ENCODE data around the gene ASIC3. TPM values are rescaled to one million over a fixed set of nuclear protein-coding genes. Genes with fewer than 3 reads are reported as not detected.
A peak's percentile ranks its signal among the peaks of the same experiment; 100 is the strongest.

Gene ASIC3
- total RNA-seq, 4 donors from 2014 or later: 2.5 to 10.7 (median 5.0) TPM

DNA sequence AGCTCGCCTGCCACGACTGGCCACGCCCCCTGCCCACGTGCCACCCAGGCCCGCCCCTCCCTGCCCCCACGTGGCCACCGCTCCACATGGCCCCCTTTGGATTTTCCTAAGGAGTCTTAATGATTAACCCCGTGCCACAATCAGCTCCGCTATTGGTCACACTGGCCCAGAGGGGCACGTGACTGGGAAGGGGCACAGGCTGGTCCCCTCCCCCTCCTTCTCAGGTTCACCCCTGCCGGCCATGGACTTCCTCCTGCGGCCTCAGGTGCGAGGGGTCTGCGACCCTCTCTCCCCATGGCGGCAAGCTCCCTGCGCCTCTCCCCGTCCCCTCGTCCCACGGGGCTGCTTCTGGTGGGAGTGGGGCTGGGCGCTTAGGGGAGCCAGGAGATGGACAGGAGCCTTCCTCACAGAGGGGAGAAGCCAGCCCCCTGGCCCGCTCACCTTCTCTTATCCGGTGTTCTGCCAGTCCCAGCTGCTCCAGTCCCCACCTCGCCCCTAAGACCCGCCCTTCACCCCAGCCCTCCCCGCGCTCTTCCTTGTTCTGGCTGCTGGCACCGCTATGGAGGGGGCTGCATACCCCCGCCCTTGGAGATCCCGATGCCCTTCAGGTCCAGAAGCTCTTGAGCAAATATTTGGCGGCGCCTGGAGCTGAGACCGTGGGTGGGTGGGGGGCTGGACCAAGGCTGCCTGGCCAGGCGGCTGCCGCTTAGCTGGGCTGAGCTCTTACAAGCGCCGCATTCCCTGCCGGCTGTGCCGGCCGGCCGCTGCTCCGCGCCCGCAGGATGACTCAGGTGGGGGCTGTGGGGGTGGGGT is 14.3 kb downstream of the ASIC3 start:
- peak overlapping the region; percentile 25 to 77 (median 70) for H3K27ac ChIP-seq
- peak in 1 of 2 donors; percentile 27 for TF ChIP-seq POLR2A (IDR thresholded peaks at IDR 0.05)
- TF ChIP-seq, protein P1, sequence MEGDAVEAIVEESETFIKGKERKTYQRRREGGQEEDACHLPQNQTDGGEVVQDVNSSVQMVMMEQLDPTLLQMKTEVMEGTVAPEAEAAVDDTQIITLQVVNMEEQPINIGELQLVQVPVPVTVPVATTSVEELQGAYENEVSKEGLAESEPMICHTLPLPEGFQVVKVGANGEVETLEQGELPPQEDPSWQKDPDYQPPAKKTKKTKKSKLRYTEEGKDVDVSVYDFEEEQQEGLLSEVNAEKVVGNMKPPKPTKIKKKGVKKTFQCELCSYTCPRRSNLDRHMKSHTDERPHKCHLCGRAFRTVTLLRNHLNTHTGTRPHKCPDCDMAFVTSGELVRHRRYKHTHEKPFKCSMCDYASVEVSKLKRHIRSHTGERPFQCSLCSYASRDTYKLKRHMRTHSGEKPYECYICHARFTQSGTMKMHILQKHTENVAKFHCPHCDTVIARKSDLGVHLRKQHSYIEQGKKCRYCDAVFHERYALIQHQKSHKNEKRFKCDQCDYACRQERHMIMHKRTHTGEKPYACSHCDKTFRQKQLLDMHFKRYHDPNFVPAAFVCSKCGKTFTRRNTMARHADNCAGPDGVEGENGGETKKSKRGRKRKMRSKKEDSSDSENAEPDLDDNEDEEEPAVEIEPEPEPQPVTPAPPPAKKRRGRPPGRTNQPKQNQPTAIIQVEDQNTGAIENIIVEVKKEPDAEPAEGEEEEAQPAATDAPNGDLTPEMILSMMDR (IDR thresholded peaks at IDR 0.05): peak in 1 of 6 experiments; percentile 6
- no peaks in the 10 kb centered on the region for H3K27me3 ChIP-seq
- peak overlapping the region in 3 of 4 donors; percentile 35 to 57 (median 50) for H3K4me3 ChIP-seq
- DNase-seq: peak in 2 of 3 donors; percentile 88 to 94
- H3K9me3 ChIP-seq: no peaks in the 10 kb centered on the region
- peaks cover 4 to 36% (median 12%) of the 10 kb centered on the region in 4 donors for H3K4me1 ChIP-seq
- H3K36me3 ChIP-seq: peaks cover 0 to 37% (median 0%) of the 10 kb centered on the region in 3 donors

DNA sequence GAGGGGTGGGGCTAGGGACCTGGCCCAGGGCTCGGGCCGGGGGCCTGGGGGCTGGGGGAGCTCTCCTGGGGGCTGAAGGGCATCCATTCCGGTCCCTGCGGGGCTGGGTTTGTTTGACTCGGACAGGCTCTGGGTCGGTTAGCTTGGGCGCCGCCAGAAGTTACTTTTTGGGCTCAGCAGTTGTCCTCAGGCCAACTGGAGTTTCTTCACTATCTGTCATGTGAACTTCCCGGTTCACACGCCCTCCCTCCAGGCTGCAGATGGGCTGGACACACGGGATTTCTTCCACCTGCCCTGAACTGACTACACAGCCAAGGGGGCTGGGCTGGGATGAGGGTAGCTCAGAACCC is 14.9 kb downstream of the ASIC3 start:
- peak in 1 of 3 donors; percentile 61 for DNase-seq
- no peaks in the 10 kb centered on the region for H3K27me3 ChIP-seq
- H3K9me3 ChIP-seq: no peaks in the 10 kb centered on the region
- H3K4me1 ChIP-seq: peaks cover 4 to 36% (median 12%) of the 10 kb centered on the region in 4 donors
- peaks cover 0 to 43% (median 0%) of the 10 kb centered on the region in 3 donors for H3K36me3 ChIP-seq
- H3K27ac ChIP-seq: peak overlapping the region; percentile 25 to 77 (median 70)
- peak overlapping the region in 3 of 4 donors; percentile 35 to 57 (median 50) for H3K4me3 ChIP-seq
- TF ChIP-seq POLR2A (IDR thresholded peaks at IDR 0.05): no peak
- TF ChIP-seq, protein P1 (IDR thresholded peaks at IDR 0.05): no peak

- no peak for DNase-seq
- H3K4me3 ChIP-seq: no peak overlapping the region
- no peak for TF ChIP-seq POLR2A (IDR thresholded peaks at IDR 0.05)
- TF ChIP-seq, protein P1 (IDR thresholded peaks at IDR 0.05): no peak
- H3K36me3 ChIP-seq: peaks cover 0 to 54% (median 0%) of the 10 kb centered on the region in 3 donors
- H3K27me3 ChIP-seq: no peaks in the 10 kb centered on the region
- H3K9me3 ChIP-seq: no peaks in the 10 kb centered on the region
- peaks cover 4 to 26% (median 12%) of the 10 kb centered on the region in 4 donors for H3K4me1 ChIP-seq
- no peak overlapping the region for H3K27ac ChIP-seq
These were observed 16.1 kb downstream of the ASIC3 start for GRCh38 chr7:151064454-151064853.

GRCh38 chr7:151064993-151065392 is 16.7 kb downstream of the ASIC3 start:
- no peaks in the 10 kb centered on the region for H3K27me3 ChIP-seq
- peaks cover 4 to 26% (median 11%) of the 10 kb centered on the region in 4 donors for H3K4me1 ChIP-seq
- no peak for DNase-seq
- no peak overlapping the region for H3K4me3 ChIP-seq
- TF ChIP-seq, protein P1 (IDR thresholded peaks at IDR 0.05): no peak
- no peak for TF ChIP-seq POLR2A (IDR thresholded peaks at IDR 0.05)
- peaks cover 0 to 59% (median 0%) of the 10 kb centered on the region in 3 donors for H3K36me3 ChIP-seq
- no peaks in the 10 kb centered on the region for H3K9me3 ChIP-seq
- H3K27ac ChIP-seq: no peak overlapping the region

GRCh38 chr7:151065516-151065915 is 17.2 kb downstream of the ASIC3 start:
- no peaks in the 10 kb centered on the region for H3K27me3 ChIP-seq
- H3K36me3 ChIP-seq: peaks cover 0 to 64% (median 0%) of the 10 kb centered on the region in 3 donors
- no peaks in the 10 kb centered on the region for H3K9me3 ChIP-seq
- no peak for DNase-seq
- TF ChIP-seq, protein P1 (IDR thresholded peaks at IDR 0.05): no peak
- TF ChIP-seq POLR2A (IDR thresholded peaks at IDR 0.05): no peak
- no peak overlapping the region for H3K4me3 ChIP-seq
- H3K27ac ChIP-seq: no peak overlapping the region
- peaks cover 4 to 22% (median 7%) of the 10 kb centered on the region in 4 donors for H3K4me1 ChIP-seq

Measured in Peyer's patch (tissue), 4 donors.